H9 (cell line): ENCODE data around the gene ADAM19. TPM values are rescaled to one million over a fixed set of nuclear protein-coding genes. Genes with fewer than 3 reads are reported as not detected.

Experiments used
- DNase-seq: peaks from one replicate; pipeline ENCODE4 v3.0.0-alpha.2; 2017
- H2AFZ ChIP-seq: one replicate; pipeline ENCODE4 v1.6.1; 2013; ENCODE audit warnings: mild to moderate bottlenecking, low read length, control low read depth, moderate library complexity
- H2AK5ac ChIP-seq: 2 replicates; pipeline ENCODE4 v1.6.1; 2013; ENCODE audit warnings: low read length, control low read depth, mixed read lengths; ENCODE audit not compliant: insufficient read length
- H2BK120ac ChIP-seq: one replicate; pipeline ENCODE4 v1.6.1; 2013; ENCODE audit warnings: low read depth, mild to moderate bottlenecking, low read length, control low read depth, inconsistent platforms; ENCODE audit not compliant: poor library complexity, severe bottlenecking
- H2BK12ac ChIP-seq: 2 replicates; pipeline ENCODE4 v1.6.1; 2013; ENCODE audit warnings: low read length, control low read depth, mixed read lengths, low read depth; ENCODE audit not compliant: insufficient read length
- H2BK15ac ChIP-seq: 2 replicates; pipeline ENCODE4 v1.6.1; 2013; ENCODE audit warnings: low read depth, low read length, control low read depth
- H2BK20ac ChIP-seq: one replicate; pipeline ENCODE4 v1.6.1; 2013; ENCODE audit warnings: low read depth, mild to moderate bottlenecking, low read length, control low read depth, inconsistent platforms; ENCODE audit not compliant: poor library complexity, severe bottlenecking
- H2BK5ac ChIP-seq: 2 replicates; pipeline ENCODE4 v1.6.1; 2013; ENCODE audit warnings: low read length, control low read depth, mixed read lengths; ENCODE audit not compliant: insufficient read length
- H3K14ac ChIP-seq: 2 replicates; pipeline ENCODE4 v1.6.1; 2013; ENCODE audit warnings: low read length, control low read depth; ENCODE audit not compliant: insufficient read depth
- H3K18ac ChIP-seq: 2 replicates; pipeline ENCODE4 v1.6.1; 2013; ENCODE audit warnings: low read depth, mild to moderate bottlenecking, mixed read lengths, low read length, control low read depth; ENCODE audit not compliant: insufficient read length
- H3K23ac ChIP-seq: 2 replicates; pipeline ENCODE4 v1.6.1; 2013; ENCODE audit warnings: low read length, control low read depth, mixed read lengths, low read depth; ENCODE audit not compliant: insufficient read length
- H3K23me2 ChIP-seq: 2 replicates; pipeline ENCODE4 v1.6.1; 2013; ENCODE audit warnings: low read depth, mild to moderate bottlenecking, mixed read lengths, low read length, control low read depth; ENCODE audit not compliant: insufficient read length, poor library complexity, severe bottlenecking
- H3K27ac ChIP-seq: 2 replicates; pipeline ENCODE4 v1.5.1; 2013; ENCODE audit warnings: low read length, control low read depth, mixed read lengths, low read depth; ENCODE audit not compliant: insufficient read length
- H3K27me3 ChIP-seq: 2 replicates; pipeline ENCODE4 v1.6.1; 2013; ENCODE audit warnings: low read length, control low read depth, inconsistent platforms; ENCODE audit not compliant: insufficient read depth
- H3K4ac ChIP-seq: 2 replicates; pipeline ENCODE4 v1.6.1; 2013; ENCODE audit warnings: low read depth, mild to moderate bottlenecking, control low read depth, inconsistent platforms, low read length, moderate library complexity
- H3K4me1 ChIP-seq: 2 replicates; pipeline ENCODE4 v1.6.1; 2013; ENCODE audit warnings: low read length, control low read depth, inconsistent platforms; ENCODE audit not compliant: insufficient read depth
- H3K4me2 ChIP-seq: 2 replicates; pipeline ENCODE4 v1.6.1; 2013; ENCODE audit warnings: low read length, control low read depth, mixed read lengths; ENCODE audit not compliant: insufficient read length, insufficient read depth
- H3K56ac ChIP-seq: 2 replicates; pipeline ENCODE4 v1.6.1; 2013; ENCODE audit warnings: low read depth, mild to moderate bottlenecking, mixed read lengths, low read length, control low read depth; ENCODE audit not compliant: insufficient read length
- H3K79me1 ChIP-seq: 2 replicates; pipeline ENCODE4 v1.6.1; 2013; ENCODE audit warnings: low read depth, mild to moderate bottlenecking, moderate library complexity, low read length, control low read depth, inconsistent platforms; ENCODE audit not compliant: insufficient read depth, poor library complexity, severe bottlenecking
- H3K79me2 ChIP-seq: 2 replicates; pipeline ENCODE4 v1.6.1; 2013; ENCODE audit warnings: low read length, control low read depth, inconsistent platforms; ENCODE audit not compliant: insufficient read depth
- H3K9ac ChIP-seq: 2 replicates; pipeline ENCODE4 v1.6.1; 2013; ENCODE audit warnings: low read length, control low read depth, mixed read lengths; ENCODE audit not compliant: insufficient read length; ENCODE audit errors: extremely low read depth
- H3K9me3 ChIP-seq: one replicate; pipeline ENCODE4 v1.6.1; 2013; ENCODE audit warnings: low read depth, low read length, inconsistent platforms; ENCODE audit not compliant: control insufficient read depth
- H3T11ph ChIP-seq: one replicate; pipeline ENCODE4 v1.6.1; 2013; ENCODE audit warnings: mild to moderate bottlenecking, low read length, control low read depth, inconsistent platforms
- H4K20me1 ChIP-seq: one replicate; pipeline ENCODE4 v1.6.1; 2013; ENCODE audit not compliant: control insufficient read depth, insufficient read length, insufficient read depth
- H4K5ac ChIP-seq: 2 replicates; pipeline ENCODE4 v1.6.1; 2013; ENCODE audit warnings: low read depth, mild to moderate bottlenecking, mixed read lengths, low read length, control low read depth; ENCODE audit not compliant: insufficient read length
- H4K8ac ChIP-seq: replicated peaks from 2 replicates; pipeline ENCODE4 v1.6.1; 2013; ENCODE audit warnings: low read length, control low read depth, mixed read lengths, low read depth; ENCODE audit not compliant: insufficient read length
- H4K91ac ChIP-seq: 2 replicates; pipeline ENCODE4 v1.6.1; 2013; ENCODE audit warnings: low read depth, mild to moderate bottlenecking, moderate library complexity, mixed read lengths, low read length, control low read depth; ENCODE audit not compliant: insufficient read length
- H3K27ac Mint-ChIP-seq, 3 experiments: 2 replicates in 2 of 3; 3 replicates in 1 of 3; pipeline ENCODE4 v1.8.0; 2020 to 2021; ENCODE audit warnings: mixed read lengths in 3 of 3, mild to moderate bottlenecking in 1 of 3, moderate library complexity in 1 of 3
- H3K27me3 Mint-ChIP-seq: 2 replicates; pipeline ENCODE4 v1.8.0; 2021; ENCODE audit warnings: low read depth, mild to moderate bottlenecking, moderate library complexity, mixed read lengths
- H3K36me3 Mint-ChIP-seq, 3 experiments: 2 replicates in 2 of 3; 3 replicates in 1 of 3; pipeline ENCODE4 v1.8.0; 2020 to 2021; ENCODE audit warnings: low read depth in 3 of 3, mixed read lengths in 3 of 3; ENCODE audit not compliant: insufficient read depth in 1 of 3
- H3K4me1 Mint-ChIP-seq, 2 experiments: 2 replicates each; pipeline ENCODE4 v1.8.0; 2020; ENCODE audit warnings: mixed read lengths in 2 of 2
- H3K4me3 Mint-ChIP-seq, 2 experiments: 2 replicates in 1 of 2; 3 replicates in 1 of 2; pipeline ENCODE4 v1.8.0; 2020 to 2021; ENCODE audit warnings: mild to moderate bottlenecking in 2 of 2, mixed read lengths in 2 of 2, moderate library complexity in 1 of 2
- H3K9me3 Mint-ChIP-seq, 2 experiments: 2 replicates in 1 of 2; 3 replicates in 1 of 2; pipeline ENCODE4 v1.8.0; 2020; ENCODE audit warnings: mild to moderate bottlenecking in 2 of 2, mixed read lengths in 2 of 2, moderate library complexity in 1 of 2
- CTCF ChIP-seq: fragments of 200-600 bp; sonication (generic); conservative IDR thresholded peaks from 3 replicates; pipeline ENCODE4 v1.8.0; 2021; ENCODE audit warnings: antibody characterized with exemption, mild to moderate bottlenecking
- WGBS: extraction: QIAGEN DNeasy Blood & Tissue Kit; methylation state at CpG from one replicate; pipeline ENCODE4 v1.1.7; 2013; ENCODE audit warnings: missing lambda C conversion rate, low lambda C conversion rate, mixed read lengths; ENCODE audit not compliant: insufficient read length; ENCODE audit errors: extremely low coverage; 5-methylcytosine and 5-hydroxymethylcytosine counted together
- total RNA-seq: library from RNA; stranded (reverse); gene quantifications from 2 replicates; pipeline ENCODE4 v1.2.1, GENCODE V29; 2021

ADAM19 gene
- total RNA-seq, 1 experiment from 2014 or later: 9.9 TPM

DNA sequence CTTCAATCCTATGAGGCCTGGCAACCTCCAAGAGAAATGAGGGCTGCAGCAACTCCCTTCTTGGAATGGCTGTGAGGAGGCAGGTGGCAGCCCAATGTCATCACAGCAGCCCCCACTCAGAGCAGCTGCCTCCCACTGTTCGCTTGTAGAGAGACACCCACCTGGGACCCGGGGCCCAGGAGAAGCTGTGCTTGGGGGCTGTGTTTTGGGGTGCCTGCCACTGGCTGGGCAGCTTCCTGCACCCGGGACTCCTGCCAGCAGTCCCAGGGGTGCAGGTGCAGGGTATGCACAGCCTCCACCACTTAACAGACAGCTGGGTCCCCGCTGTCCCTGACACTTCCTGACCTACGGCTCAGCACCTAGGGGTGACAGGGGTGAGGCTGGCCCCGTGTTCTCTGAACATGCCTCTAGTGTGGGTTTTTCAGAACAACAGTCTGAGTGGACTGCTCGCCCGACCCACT lies 89.3 kb downstream of the ADAM19 start:
- no peak overlapping the region for H2AFZ ChIP-seq
- no peak overlapping the region for H4K5ac ChIP-seq
- H3K23me2 ChIP-seq: no peaks in the 10 kb centered on the region
- TF ChIP-seq CTCF: no peak
- H2AK5ac ChIP-seq: no peak overlapping the region
- no peak overlapping the region for H2BK120ac ChIP-seq
- H3K27me3 ChIP-seq: no peaks in the 10 kb centered on the region
- no peak overlapping the region for H3K23ac ChIP-seq
- no peak overlapping the region for H3K4me2 ChIP-seq
- H3K9ac ChIP-seq: no peak overlapping the region
- H4K8ac ChIP-seq: no peak overlapping the region
- no peak overlapping the region for H3K56ac ChIP-seq
- H3K9me3 ChIP-seq: no peaks in the 10 kb centered on the region
- H3K4me1 ChIP-seq: no peaks in the 10 kb centered on the region
- no peak overlapping the region for H2BK5ac ChIP-seq
- H3K79me1 ChIP-seq: no peaks in the 10 kb centered on the region
- no peak overlapping the region for H3K18ac ChIP-seq
- WGBS: no CpG with 5 or more reads among the region's 8 CpGs
- H2BK12ac ChIP-seq: no peak overlapping the region
- Mint-ChIP-seq H3K36me3 (peaks cover 3 to 27% (median 19%) of the 10 kb centered on the region in 3 experiments; a peak in 6 of 7 replicates), H3K4me1 (no peaks in the 10 kb centered on the region), H3K27ac (peak overlapping the region in 2 of 3 experiments; percentile 45 to 74; a peak in 2 of 7 replicates), H3K4me3 (no peak overlapping the region), H3K9me3 (no peaks in the 10 kb centered on the region), H3K27me3 (no peaks in the 10 kb centered on the region)
- H3T11ph ChIP-seq: no peak overlapping the region
- no peak overlapping the region for H4K91ac ChIP-seq
- no peak overlapping the region for H2BK15ac ChIP-seq
- no peak overlapping the region for H3K4ac ChIP-seq
- no peak overlapping the region for H3K27ac ChIP-seq
- no peaks in the 10 kb centered on the region for H4K20me1 ChIP-seq
- H2BK20ac ChIP-seq: no peak overlapping the region
- no peaks in the 10 kb centered on the region for H3K79me2 ChIP-seq
- no peak for DNase-seq
- H3K14ac ChIP-seq: no peak overlapping the region
